Mesenchymal stem cell (in vitro differentiated cells and primary cell): Measurements from ENCODE around the gene LTK.

Experiments used
- DNase-seq: peaks from one replicate; pipeline ENCODE4 v3.0.0-alpha.2; 2013
- H2AFZ ChIP-seq: one replicate; pipeline ENCODE4 v1.6.1; 2013; ENCODE audit warnings: low read depth, mild to moderate bottlenecking, control low read depth, inconsistent platforms, low read length, moderate library complexity
- H2AK5ac ChIP-seq: 2 replicates; pipeline ENCODE4 v1.6.1; 2013; ENCODE audit warnings: low read length, moderate library complexity, mild to moderate bottlenecking, inconsistent platforms; ENCODE audit not compliant: severe bottlenecking
- H2BK120ac ChIP-seq: one replicate; pipeline ENCODE4 v1.6.1; 2013; ENCODE audit warnings: low read depth, mild to moderate bottlenecking, inconsistent platforms, low read length, moderate library complexity
- H2BK12ac ChIP-seq, 2 experiments: one replicate each; pipeline ENCODE4 v1.6.1; 2013; ENCODE audit warnings: inconsistent platforms in 2 of 2, low read length in 2 of 2, mild to moderate bottlenecking in 2 of 2, moderate library complexity in 2 of 2, control low read depth in 1 of 2
- H2BK15ac ChIP-seq: one replicate; pipeline ENCODE4 v1.6.1; 2013; ENCODE audit warnings: mild to moderate bottlenecking, low read depth, inconsistent platforms; ENCODE audit not compliant: poor library complexity, severe bottlenecking
- H2BK5ac ChIP-seq: 2 replicates; pipeline ENCODE4 v1.6.1; 2013; ENCODE audit warnings: low read depth, mild to moderate bottlenecking, low read length, control low read depth, inconsistent platforms; ENCODE audit not compliant: poor library complexity, severe bottlenecking
- H3K14ac ChIP-seq, 2 experiments: one replicate each; pipeline ENCODE4 v1.6.1; 2013; ENCODE audit warnings: inconsistent platforms in 2 of 2, low read length in 2 of 2, control low read depth in 1 of 2, mild to moderate bottlenecking in 1 of 2, moderate library complexity in 1 of 2
- H3K18ac ChIP-seq, 2 experiments: one replicate each; pipeline ENCODE4 v1.6.1; 2013; ENCODE audit warnings: inconsistent platforms in 2 of 2, low read length in 2 of 2, control low read depth in 1 of 2, low read depth in 1 of 2, mild to moderate bottlenecking in 1 of 2
- H3K23ac ChIP-seq, 2 experiments: one replicate each; pipeline ENCODE4 v1.6.1; 2013; ENCODE audit warnings: inconsistent platforms in 2 of 2, low read length in 2 of 2, mild to moderate bottlenecking in 2 of 2, moderate library complexity in 2 of 2, control low read depth in 1 of 2
- H3K27ac ChIP-seq: 2 replicates; pipeline ENCODE4 v1.5.1; 2013; ENCODE audit warnings: mild to moderate bottlenecking, moderate library complexity, low read length, control low read depth, inconsistent platforms; ENCODE audit not compliant: poor library complexity, severe bottlenecking
- H3K27me3 ChIP-seq, 2 experiments: 2 replicates each; pipeline versions ENCODE4 v1.6.1 to v1.7.0; 2013; ENCODE audit warnings: low read length in 2 of 2, mild to moderate bottlenecking in 2 of 2, moderate library complexity in 2 of 2, control low read depth in 1 of 2, inconsistent platforms in 1 of 2; ENCODE audit not compliant: control insufficient read depth in 1 of 2, insufficient read depth in 1 of 2
- H3K36me3 ChIP-seq, 2 experiments: 2 replicates each; pipeline versions ENCODE4 v1.6.1 to v1.7.0; 2013; ENCODE audit warnings: low read length in 2 of 2, control low read depth in 1 of 2, inconsistent platforms in 1 of 2, low read depth in 1 of 2, mild to moderate bottlenecking in 1 of 2; ENCODE audit not compliant: insufficient read depth in 2 of 2, control insufficient read depth in 1 of 2
- H3K4ac ChIP-seq, 2 experiments: one replicate each; pipeline ENCODE4 v1.6.1; 2013; ENCODE audit warnings: inconsistent platforms in 2 of 2, low read length in 2 of 2, mild to moderate bottlenecking in 2 of 2, moderate library complexity in 2 of 2, control low read depth in 1 of 2, low read depth in 1 of 2
- H3K4me1 ChIP-seq: 2 replicates; pipeline ENCODE4 v1.6.1; 2013; ENCODE audit warnings: low read depth, low read length, control low read depth; ENCODE audit not compliant: control insufficient read depth, insufficient read depth
- H3K4me2 ChIP-seq: 2 replicates; pipeline ENCODE4 v1.6.1; 2013; ENCODE audit warnings: low read length, mild to moderate bottlenecking, inconsistent platforms; ENCODE audit not compliant: poor library complexity, severe bottlenecking
- H3K4me3 ChIP-seq, 2 experiments: 2 replicates each; pipeline versions ENCODE4 v1.5.1 to v1.7.0; 2013; ENCODE audit warnings: low read length in 2 of 2, mild to moderate bottlenecking in 2 of 2, control low read depth in 1 of 2, low read depth in 1 of 2; ENCODE audit not compliant: insufficient read depth in 1 of 2
- H3K79me1 ChIP-seq: replicated peaks from 2 replicates; pipeline ENCODE4 v1.6.1; 2013; ENCODE audit warnings: mild to moderate bottlenecking, control low read depth, low read length, inconsistent platforms; ENCODE audit not compliant: poor library complexity, severe bottlenecking
- H3K9ac ChIP-seq: 2 replicates; pipeline ENCODE4 v1.7.0; 2013; ENCODE audit warnings: mild to moderate bottlenecking, low read length, moderate library complexity
- H3K9me3 ChIP-seq: 2 replicates; pipeline ENCODE4 v1.7.0; 2013; ENCODE audit warnings: mild to moderate bottlenecking, low read length; ENCODE audit not compliant: control insufficient read depth
- H4K8ac ChIP-seq: one replicate; pipeline ENCODE4 v1.6.1; 2013; ENCODE audit warnings: inconsistent platforms, mild to moderate bottlenecking, low read length, moderate library complexity
- H4K91ac ChIP-seq: one replicate; pipeline ENCODE4 v1.6.1; 2013; ENCODE audit warnings: mild to moderate bottlenecking, low read length, inconsistent platforms
- WGBS: methylation state at CpG from one replicate; pipeline ENCODE4 v1.1.7; 2013; ENCODE audit warnings: mixed read lengths; 5-methylcytosine and 5-hydroxymethylcytosine counted together

Gene LTK

DNA sequence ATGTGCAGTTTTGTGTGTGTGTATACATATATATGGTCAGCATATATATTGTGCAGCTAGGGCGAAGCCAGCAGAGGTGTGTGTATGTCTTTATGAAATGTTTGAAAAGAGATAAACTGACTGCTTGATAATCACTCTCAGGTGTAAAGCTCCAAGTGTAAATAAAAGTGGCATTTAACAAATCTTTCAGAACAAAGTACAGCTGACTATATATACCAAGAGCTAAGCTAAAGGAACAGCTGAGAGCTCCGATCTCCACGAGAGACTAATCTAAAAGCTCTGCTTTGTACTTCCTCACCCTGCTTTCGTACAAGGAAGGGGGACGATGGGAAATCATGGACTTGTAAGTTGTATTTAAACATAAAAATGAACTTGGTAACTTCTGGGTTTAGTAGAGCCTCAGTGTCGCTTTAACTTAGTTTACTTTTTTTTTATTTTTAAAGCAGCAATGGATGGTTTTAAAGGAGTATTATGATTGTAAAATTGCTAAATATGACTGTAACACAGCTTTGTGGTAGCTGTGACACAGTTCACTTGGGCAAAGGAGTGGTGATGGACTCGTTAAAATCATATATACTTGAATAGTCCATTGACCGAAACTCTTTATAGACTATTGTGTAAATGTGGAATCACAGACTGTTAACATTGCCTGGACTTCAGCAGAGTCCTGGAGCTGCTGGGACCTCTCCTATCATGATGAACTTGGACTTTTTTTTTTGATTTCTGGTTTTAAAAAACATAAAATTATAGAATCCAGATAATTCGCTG, 31.3 kb downstream of the LTK start:
- H3K9me3 ChIP-seq = no peaks in the 10 kb centered on the region
- no peak overlapping the region for H3K18ac ChIP-seq
- H4K8ac ChIP-seq = no peak overlapping the region
- H2BK12ac ChIP-seq = no peak overlapping the region
- H2AFZ ChIP-seq = no peak overlapping the region
- no peaks in the 10 kb centered on the region for H3K27me3 ChIP-seq
- peaks cover 55 to 70% of the 10 kb centered on the region in 2 experiments for H3K36me3 ChIP-seq
- no peak overlapping the region for H3K4me2 ChIP-seq
- peaks cover 8% of the 10 kb centered on the region for H3K79me1 ChIP-seq
- over 99% methylated on average over 8 of the region's 9 CpGs for WGBS
- no peak overlapping the region for H2BK15ac ChIP-seq
- H3K27ac ChIP-seq = no peak overlapping the region
- H3K14ac ChIP-seq = no peak overlapping the region
- no peak overlapping the region for H3K23ac ChIP-seq
- H3K4me1 ChIP-seq = peaks cover 7% of the 10 kb centered on the region
- no peak overlapping the region for H3K9ac ChIP-seq
- no peak overlapping the region for H2BK5ac ChIP-seq
- DNase-seq = no peak
- no peak overlapping the region for H3K4me3 ChIP-seq
- no peak overlapping the region for H3K4ac ChIP-seq
- H2BK120ac ChIP-seq = no peak overlapping the region
- H2AK5ac ChIP-seq = no peak overlapping the region
- H4K91ac ChIP-seq = no peak overlapping the region

DNA sequence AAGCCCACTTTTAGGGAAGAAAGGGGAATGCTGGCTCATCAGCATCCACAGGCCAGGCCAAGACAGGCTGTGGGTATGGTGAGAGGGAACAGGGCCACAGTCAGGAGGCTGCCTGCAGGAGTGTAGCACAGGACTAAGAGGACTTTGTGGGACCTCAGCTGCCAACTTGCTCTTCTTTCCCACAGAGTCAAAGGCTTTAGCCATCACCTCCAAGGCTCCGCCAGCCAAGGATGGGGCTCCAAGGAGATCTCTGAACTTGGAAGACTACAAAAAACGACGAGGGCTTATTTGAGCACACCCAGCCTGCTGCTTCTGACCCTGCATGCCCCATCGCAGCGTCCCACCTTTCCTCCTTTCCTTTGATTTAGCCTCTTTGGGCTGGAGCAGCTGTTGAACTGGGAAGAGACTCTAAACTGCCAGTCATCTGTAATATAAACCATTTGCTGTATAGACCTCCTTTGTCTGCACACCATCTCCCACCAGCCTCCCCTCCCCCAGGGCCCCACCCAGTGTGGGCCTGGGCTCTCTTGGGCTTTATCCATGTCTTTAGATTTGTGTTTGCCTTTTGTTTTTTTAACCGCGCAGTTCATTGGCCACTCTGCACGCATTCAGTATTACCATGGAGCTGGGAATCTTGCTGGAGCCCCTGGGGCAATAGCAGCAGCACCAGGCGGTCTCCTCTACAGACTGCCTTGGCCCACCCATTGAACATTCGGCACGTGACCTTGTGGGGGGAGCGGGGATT, 33.1 kb downstream of the LTK start:
- Histone ChIP-seq H3K9me3 (no peaks in the 10 kb centered on the region), H3K27ac (no peak overlapping the region), H3K4me1 (peaks cover 11% of the 10 kb centered on the region), H3K23ac (no peak overlapping the region), H2AK5ac (no peak overlapping the region), H3K4me3 (no peak overlapping the region), H3K36me3 (peaks cover 54 to 88% of the 10 kb centered on the region in 2 experiments), H3K18ac (no peak overlapping the region), H2BK15ac (no peak overlapping the region), H4K8ac (no peak overlapping the region), H3K14ac (no peak overlapping the region), H2BK12ac (no peak overlapping the region), H3K27me3 (no peaks in the 10 kb centered on the region), H2AFZ (no peak overlapping the region), H3K4me2 (no peak overlapping the region), H3K79me1 (peaks cover 8% of the 10 kb centered on the region), H2BK120ac (no peak overlapping the region), H2BK5ac (no peak overlapping the region), H4K91ac (no peak overlapping the region), H3K9ac (no peak overlapping the region), H3K4ac (no peak overlapping the region)
- 98% methylated on average over 9 of the region's 12 CpGs for WGBS
- DNase-seq = no peak

DNA sequence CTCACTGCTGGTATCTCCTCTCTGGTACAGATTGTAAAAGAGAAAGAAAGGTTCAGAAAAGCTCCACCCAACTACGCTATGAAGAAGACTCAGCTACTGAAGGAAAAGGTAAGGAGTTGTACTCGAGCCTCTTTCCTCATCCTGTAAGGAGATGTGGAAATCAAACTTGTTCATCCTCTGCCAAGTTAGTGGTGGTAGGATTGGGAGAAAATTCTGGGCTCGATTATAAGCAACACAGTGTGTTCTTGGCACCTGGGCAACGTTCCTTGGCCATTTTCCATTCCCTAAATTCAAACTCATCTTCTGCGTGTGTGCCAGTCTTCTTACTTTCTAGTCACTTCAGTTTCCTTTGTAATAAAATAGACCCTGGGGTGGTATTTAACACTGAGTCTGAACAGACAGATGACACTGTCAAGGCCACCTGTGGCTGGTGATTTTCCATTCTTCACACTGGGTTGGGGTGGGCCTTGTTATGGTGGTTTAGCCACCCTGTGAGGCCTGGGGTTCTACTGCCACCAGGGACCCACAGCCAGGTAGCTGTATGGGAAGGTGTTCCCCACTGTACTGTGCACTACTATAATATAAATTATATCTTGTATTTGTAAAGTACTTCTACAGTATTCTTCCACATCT, 37.1 kb downstream of the LTK start:
- no peak for DNase-seq
- H3K9me3 ChIP-seq = no peaks in the 10 kb centered on the region
- no peak overlapping the region for H3K4me2 ChIP-seq
- H3K4me1 ChIP-seq = peaks cover 11% of the 10 kb centered on the region
- peaks cover 8% of the 10 kb centered on the region for H3K79me1 ChIP-seq
- H2AFZ ChIP-seq = no peak overlapping the region
- 96% methylated on average over 4 of the region's 5 CpGs for WGBS
- H3K36me3 ChIP-seq = peaks cover 57 to 86% of the 10 kb centered on the region in 2 experiments
- no peak overlapping the region for H2BK12ac ChIP-seq
- H3K23ac ChIP-seq = no peak overlapping the region
- peak overlapping the region; percentile 85 for H2AK5ac ChIP-seq
- H3K27ac ChIP-seq = peak overlapping the region; percentile 87
- no peak overlapping the region for H3K9ac ChIP-seq
- H2BK15ac ChIP-seq = no peak overlapping the region
- H2BK5ac ChIP-seq = no peak overlapping the region
- H3K4me3 ChIP-seq = no peak overlapping the region
- no peak overlapping the region for H2BK120ac ChIP-seq
- H4K91ac ChIP-seq = no peak overlapping the region
- H3K18ac ChIP-seq = no peak overlapping the region
- no peak overlapping the region for H3K14ac ChIP-seq
- H3K4ac ChIP-seq = no peak overlapping the region
- no peak overlapping the region for H4K8ac ChIP-seq
- H3K27me3 ChIP-seq = no peaks in the 10 kb centered on the region

DNA sequence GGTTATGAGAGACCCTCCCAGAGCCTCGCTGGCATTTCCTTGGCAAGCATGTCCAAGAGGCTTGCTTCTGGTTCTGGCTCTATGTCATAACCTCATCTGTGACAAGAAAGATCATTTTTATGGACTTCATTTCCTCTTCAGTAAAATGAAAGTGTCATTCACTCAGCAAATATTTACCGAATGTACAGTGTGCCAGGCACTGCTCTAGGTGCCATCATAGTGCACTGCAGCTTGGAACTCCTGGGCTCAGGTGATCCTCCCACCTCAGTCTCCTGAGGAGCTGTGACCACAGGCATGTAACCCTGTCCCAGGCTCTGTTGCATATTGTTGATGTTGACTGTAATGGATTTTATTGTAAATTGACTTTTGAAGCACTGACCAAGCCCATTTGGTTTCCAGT, 38.7 kb downstream of the LTK start:
- no peak overlapping the region for H4K91ac ChIP-seq
- H3K79me1 ChIP-seq = peaks cover 8% of the 10 kb centered on the region
- H3K27ac ChIP-seq = no peak overlapping the region
- no peak overlapping the region for H2BK120ac ChIP-seq
- 98% methylated on average over 2 of the region's 2 CpGs for WGBS
- no peak overlapping the region for H2BK5ac ChIP-seq
- no peak overlapping the region for H2BK15ac ChIP-seq
- H3K36me3 ChIP-seq = peaks cover 52 to 83% of the 10 kb centered on the region in 2 experiments
- H2AK5ac ChIP-seq = no peak overlapping the region
- no peaks in the 10 kb centered on the region for H3K9me3 ChIP-seq
- no peak overlapping the region for H2AFZ ChIP-seq
- H3K4me3 ChIP-seq = no peak overlapping the region
- peaks cover 11% of the 10 kb centered on the region for H3K4me1 ChIP-seq
- no peak overlapping the region for H3K9ac ChIP-seq
- DNase-seq = no peak
- H4K8ac ChIP-seq = no peak overlapping the region
- H3K18ac ChIP-seq = no peak overlapping the region
- no peaks in the 10 kb centered on the region for H3K27me3 ChIP-seq
- no peak overlapping the region for H3K23ac ChIP-seq
- no peak overlapping the region for H3K14ac ChIP-seq
- H3K4ac ChIP-seq = no peak overlapping the region
- no peak overlapping the region for H2BK12ac ChIP-seq
- H3K4me2 ChIP-seq = no peak overlapping the region
